DMS79 treated with DMSO at 0.1 percent for 48 hours (cell line): ENCODE measurements around the gene KIF20B.
"Not testable (repeated sequence)": the region's sequence is repeated elsewhere in the genome, so short reads cannot be mapped to it uniquely, and the experiment has no call there.

ENCODE experiments used
- DNase-seq: peaks from one replicate; lab custom pipeline; 2025; lab: John Stamatoyannopoulos, UW

Gene KIF20B

DNA sequence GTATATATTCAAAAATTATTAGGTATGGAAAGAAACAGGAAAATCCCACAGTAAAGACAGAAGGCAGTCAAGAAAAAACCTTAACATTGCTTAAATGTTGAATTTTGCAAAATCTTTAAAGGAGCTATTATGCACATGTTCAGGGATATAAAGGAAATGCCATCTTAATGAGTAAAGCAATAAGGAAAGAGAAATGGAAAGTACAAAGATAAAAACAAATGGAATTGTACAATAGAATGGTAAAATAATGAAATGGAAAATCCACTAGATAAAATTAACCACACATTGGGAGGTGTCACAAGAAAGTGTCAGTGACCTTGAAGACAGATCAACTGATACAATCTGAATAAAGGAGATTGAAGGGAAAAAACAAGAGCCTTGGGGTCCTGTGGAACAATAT, 82.0 kb downstream of the KIF20B start:
- DNase-seq = no peak

- no peak for DNase-seq
Measured at GRCh38 chr10:89785095-89785494, 83.7 kb downstream of the KIF20B start.

DNA sequence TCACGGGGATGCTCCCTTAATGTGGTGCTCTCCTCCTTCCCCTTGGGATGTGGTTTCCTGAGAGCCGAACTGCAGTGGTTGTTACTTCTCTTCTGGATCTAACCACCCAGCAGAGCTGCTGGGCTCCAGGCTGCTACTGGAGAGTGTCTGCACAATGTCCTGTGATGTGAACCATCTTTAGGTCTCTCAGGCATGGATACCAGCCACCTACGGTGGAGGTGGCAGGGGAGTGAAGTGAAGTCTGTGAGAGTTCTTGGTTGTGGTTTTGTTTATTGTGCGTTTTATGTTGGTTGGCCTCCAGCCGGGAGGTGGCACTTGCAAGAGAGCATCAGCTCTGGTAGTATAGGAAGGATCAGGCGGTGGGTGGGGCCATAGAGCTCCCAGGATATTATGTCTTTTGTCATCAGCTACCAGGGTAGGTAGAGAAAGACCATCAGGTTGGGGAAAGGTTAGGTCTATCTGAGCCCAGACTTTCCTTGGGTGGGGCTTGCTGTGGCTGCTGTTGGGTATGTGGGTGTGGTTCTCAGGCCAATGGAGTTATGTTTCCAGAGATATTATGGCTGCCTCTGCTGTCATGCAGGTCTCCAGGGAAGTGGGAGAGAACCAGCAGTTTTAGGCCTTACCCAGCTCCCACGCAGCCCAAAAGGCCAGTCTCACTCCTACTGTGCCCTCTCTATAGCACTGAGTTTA, 87.9 kb downstream of the KIF20B start:
- no peak for DNase-seq

- no peak for DNase-seq
Measured at GRCh38 chr10:89792187-89792586, 90.8 kb downstream of the KIF20B start.

- DNase-seq = peak; percentile 34
Measured at GRCh38 chr10:89793649-89794254, 92.4 kb downstream of the KIF20B start.

DNA sequence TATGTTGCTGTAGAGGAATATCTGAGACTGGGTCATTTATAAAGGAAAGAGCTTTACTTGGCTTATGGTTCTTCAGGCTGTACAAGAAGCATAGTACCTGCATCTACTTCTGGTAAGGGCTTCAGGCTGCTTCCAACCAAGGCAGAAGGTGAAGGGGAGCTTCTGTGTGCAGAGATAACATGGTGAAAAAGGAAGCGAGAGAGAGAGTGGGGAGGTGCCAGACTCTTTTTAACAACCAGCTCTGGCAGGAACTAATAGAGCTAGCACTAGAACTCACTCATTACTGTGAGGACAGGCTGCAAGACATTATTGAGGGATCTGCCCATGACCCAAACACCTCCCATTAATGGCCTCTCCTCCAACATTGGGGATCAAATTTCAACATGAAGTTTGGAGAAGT, 94.5 kb downstream of the KIF20B start:
- no peak for DNase-seq

GRCh38 chr10:89798092-89798491, 96.7 kb downstream of the KIF20B start:
- DNase-seq = peak; percentile 1

DNA sequence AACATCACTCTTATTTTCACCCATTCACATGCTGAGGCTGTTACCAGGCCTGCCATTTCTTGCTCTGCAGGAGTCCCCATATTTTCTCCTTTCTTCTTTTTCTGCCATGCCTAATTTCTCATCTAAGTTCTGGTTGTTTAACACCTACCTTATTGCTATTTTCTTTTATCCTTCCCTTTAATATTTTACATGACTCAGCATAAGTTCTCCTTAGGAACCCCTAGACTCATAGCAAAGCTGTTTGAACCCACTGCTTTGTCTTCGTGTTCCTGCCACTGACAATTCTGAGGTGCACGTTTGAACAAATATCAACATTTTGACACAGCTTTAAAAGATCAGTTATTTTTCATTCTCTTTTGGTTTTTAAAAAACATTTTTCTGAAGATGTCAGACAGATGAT, 98.2 kb downstream of the KIF20B start:
- no peak for DNase-seq

GRCh38 chr10:89805599-89806013, 104.2 kb downstream of the KIF20B start:
- DNase-seq = no peak

DNA sequence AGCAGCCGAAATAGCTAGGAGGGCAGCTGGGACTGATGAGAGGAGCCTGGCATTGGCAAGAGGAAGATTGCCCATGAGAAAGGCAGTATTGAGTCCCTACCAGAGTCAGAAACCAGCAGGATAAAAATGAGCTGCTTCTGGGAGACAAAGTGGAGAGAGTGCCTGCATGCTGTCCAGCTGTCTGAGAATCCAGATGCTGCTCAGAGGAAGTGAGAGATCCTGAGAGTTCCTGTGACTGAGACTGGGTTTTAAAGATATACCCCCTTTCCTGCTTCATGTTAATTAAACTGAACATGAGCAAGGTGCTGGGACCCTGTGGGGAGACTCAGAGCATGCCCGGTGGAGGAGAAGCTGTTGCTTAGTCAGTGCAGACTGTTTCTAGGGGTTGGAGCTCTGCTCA, 107.5 kb downstream of the KIF20B start:
- DNase-seq = no peak

DNA sequence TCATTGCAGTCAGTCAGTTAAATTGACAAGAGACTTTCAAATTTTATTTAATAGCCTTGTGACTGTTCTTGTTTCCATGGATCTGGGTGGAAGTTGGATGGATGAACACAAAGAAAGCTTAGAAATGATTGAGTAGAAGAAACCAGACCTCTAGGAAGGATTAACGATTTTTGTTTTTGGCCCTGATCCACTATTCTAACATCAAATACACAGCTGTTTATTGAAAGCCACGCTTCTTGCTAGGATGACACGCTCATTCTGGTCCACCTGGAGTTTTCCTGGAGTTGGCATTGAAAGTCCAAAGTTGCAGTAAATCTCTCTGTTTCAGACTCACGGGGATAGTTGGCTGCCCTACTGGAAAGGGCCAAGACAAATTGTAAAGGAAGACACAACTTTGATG, 108.4 kb downstream of the KIF20B start:
- DNase-seq = no peak

DNA sequence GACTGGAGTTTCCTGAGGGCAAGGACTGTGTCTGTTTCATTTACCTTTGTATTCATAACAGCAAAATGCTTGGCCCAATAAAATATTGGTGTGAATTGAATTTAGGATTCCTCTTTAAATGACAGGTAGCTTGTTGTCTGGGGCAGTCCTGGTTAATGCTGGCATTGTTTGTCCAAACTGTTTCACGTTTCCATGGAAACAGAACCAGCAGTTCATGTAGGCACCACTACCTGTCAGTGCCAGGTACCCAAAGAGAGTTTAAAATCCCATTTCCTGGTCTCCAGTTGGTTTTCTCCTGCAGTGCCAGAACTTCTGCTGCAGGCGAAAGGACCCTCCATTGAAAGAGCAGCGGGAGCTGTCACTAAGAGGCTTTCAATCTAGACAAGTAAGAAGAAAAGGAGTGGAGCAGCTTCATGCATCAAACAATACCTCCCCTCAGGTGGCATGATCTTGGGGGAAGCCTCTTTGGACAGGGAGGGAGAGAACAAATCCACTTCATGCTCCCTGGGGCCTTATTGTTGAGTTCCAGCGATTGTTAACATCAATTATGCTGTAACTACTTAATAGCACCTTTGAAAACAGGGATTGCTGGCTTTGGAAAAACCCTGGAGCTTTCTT, 109.6 kb downstream of the KIF20B start:
- DNase-seq = no peak

DNA sequence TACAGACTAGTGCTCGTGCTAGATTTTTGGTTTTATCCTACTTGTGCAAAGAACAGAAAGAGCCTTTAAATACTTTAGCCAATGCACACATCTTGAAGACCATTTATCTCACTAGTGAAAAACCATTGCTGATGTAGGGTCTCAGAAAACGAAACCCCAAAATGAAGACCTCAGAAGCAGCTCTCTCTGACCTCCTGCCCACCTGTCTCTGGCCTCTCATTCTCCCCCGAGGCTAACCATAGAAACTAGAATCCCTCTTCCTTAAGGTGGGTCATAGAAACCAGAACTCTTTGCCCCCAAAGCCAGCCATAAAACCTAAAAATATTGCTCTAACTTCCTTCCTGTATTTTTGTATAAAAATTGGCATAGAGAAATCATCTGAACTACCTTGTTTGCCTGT, 112.2 kb downstream of the KIF20B start:
- DNase-seq = no peak

- DNase-seq = no peak
Measured at GRCh38 chr10:89814278-89814677, 112.9 kb downstream of the KIF20B start.

GRCh38 chr10:89815049-89815853, 113.9 kb downstream of the KIF20B start:
- DNase-seq = no peak

DNA sequence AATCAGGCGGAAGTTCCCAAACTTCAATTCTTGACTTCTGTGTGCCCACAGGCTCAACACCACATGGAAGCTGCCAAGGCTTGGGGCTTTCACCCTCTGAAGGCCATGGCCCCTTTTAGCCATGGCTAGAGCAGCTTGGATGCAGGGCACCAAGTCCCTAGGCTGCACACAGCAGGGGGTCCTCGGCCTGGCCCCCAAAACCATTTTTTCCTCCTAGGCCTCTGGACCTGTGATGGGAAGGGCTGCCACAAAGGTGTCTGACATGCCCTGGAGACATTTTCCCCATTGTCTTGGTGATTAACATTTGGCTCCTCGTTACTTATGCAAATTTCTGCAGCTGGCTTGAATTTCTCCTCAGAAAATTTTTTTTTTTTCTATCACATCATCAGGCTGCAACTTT, 117.6 kb downstream of the KIF20B start:
- DNase-seq = not testable (repeated sequence)
